ENCODE measurements around the gene PTPRS.

PTPRS gene

DNA sequence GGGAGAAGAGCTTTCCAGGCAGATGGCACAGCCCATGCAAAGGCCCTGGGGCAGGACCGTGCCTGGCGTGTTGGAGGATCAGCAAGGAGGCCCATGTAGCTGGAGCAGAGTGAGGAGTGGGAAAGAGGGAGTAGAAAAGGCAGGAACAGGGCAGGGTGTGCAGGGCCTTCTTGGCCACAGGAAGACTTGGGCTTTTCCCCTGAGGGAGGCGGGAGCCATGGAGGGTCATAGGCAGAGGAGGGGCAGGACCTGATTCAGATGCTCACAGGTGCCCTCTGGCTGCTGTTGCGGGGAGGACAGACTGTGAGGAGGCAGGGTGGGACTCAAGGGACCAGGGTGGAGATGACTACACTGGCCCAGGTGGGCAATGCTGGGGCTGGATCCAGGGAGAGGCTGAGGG is 13.8 kb upstream of the PTPRS start:
- DNase-seq, result no peak

- no peak for DNase-seq
Measured at GRCh38 chr19:5352229-5352763, 11.7 kb upstream of the PTPRS start.

GRCh38 chr19:5351731-5352228 is 11.2 kb upstream of the PTPRS start:
- DNase-seq, result no peak

GRCh38 chr19:5349041-5349440 is 8.4 kb upstream of the PTPRS start:
- no peak for DNase-seq

- no peak for DNase-seq
Measured at GRCh38 chr19:5345895-5346386, 5.3 kb upstream of the PTPRS start.

GRCh38 chr19:5343848-5344247 is 3.2 kb upstream of the PTPRS start:
- no peak for DNase-seq

GRCh38 chr19:5342573-5343201 is 2.1 kb upstream of the PTPRS start:
- no peak for DNase-seq

DNA sequence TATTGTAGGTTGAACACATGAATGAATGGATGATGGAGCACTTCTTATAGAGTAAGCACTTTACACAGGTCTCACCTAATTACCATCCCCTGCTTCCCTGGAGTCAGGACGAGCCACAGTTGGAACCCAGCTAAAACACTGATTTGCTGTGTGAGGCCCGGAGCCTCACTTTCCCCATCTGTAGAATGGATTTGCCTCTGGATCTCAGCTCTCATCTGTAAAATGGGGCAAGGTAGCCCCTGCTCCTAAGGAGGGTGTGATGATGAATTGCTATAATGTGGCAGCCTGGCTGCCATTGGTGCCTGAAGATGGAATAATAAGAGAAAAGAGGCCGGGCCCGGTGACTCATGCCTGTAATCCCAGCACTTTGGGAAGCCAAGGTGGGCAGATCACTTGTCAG is 1.4 kb upstream of the PTPRS start:
- no peak for DNase-seq

GRCh38 chr19:5341448-5341820 is 822 bp upstream of the PTPRS start:
- DNase-seq, result no peak

GRCh38 chr19:5339950-5340636 is 519 bp downstream of the PTPRS start:
- DNase-seq, result peak; percentile 51

- no peak for DNase-seq
Measured at GRCh38 chr19:5339198-5339949, 1.2 kb downstream of the PTPRS start.

- DNase-seq, result no peak
Measured at GRCh38 chr19:5338656-5339197, 1.9 kb downstream of the PTPRS start.

GRCh38 chr19:5337708-5338655 is 2.6 kb downstream of the PTPRS start:
- DNase-seq, result no peak

- no peak for DNase-seq
Measured at GRCh38 chr19:5337126-5337525, 3.5 kb downstream of the PTPRS start.

DNA sequence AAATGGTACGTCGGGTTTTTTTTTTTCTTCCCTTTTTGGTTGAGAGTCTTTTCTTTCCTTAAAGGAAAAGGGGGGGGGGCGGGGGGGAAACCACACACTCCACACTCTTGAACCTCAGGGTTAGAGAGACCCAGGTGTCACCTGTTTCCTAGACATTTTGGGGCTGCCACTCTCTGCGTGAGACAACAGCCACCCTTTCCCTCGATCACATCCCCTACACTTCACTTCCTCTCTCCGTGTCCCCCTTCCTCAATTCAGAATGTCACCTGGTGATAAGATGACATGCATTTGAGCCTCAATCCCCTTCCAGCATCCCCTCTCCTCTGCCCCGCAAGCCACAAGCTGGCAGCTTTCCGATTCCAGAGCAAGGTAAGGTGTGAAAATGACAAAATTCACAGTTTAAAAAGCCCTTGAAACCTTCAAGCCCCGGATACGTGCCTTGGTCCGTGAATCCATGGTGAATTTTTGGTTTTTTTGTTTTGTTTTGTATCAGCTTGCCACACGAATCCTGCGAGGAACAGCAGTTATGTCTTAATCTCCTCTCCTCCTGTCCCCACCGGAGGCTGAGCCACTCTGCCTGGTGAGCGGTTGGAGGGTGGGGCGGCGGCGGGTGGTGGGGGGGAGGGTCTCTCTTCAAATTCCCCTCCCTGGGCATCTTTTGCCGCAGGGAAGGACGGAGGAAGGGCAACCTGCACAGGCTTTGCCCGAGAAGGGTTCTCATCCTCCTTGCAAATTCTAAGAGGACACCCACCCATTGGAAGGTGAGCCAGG is 4.2 kb downstream of the PTPRS start:
- DNase-seq, result no peak

GRCh38 chr19:5335593-5335992 is 5.0 kb downstream of the PTPRS start:
- no peak for DNase-seq

GRCh38 chr19:5334824-5335500 is 5.7 kb downstream of the PTPRS start:
- DNase-seq, result no peak

DNA sequence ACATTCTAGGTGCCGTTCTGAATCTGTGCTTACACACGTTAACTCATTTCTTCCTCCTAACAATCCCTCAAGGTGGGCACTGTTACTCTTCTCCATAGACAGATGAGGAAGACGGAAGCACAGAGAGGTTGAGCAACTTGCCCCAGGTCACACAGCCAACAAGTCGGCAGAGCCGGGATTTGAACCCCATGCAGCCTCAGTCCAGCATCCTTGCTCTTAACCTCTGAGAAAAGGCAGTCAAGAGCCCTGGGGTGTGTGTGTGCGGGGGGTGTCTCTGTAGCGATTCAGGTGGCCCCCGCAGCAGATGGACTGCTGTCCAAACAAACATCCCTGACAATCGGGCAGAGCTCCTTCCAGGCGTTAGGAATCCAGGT is 6.3 kb downstream of the PTPRS start:
- no peak for DNase-seq

DNA sequence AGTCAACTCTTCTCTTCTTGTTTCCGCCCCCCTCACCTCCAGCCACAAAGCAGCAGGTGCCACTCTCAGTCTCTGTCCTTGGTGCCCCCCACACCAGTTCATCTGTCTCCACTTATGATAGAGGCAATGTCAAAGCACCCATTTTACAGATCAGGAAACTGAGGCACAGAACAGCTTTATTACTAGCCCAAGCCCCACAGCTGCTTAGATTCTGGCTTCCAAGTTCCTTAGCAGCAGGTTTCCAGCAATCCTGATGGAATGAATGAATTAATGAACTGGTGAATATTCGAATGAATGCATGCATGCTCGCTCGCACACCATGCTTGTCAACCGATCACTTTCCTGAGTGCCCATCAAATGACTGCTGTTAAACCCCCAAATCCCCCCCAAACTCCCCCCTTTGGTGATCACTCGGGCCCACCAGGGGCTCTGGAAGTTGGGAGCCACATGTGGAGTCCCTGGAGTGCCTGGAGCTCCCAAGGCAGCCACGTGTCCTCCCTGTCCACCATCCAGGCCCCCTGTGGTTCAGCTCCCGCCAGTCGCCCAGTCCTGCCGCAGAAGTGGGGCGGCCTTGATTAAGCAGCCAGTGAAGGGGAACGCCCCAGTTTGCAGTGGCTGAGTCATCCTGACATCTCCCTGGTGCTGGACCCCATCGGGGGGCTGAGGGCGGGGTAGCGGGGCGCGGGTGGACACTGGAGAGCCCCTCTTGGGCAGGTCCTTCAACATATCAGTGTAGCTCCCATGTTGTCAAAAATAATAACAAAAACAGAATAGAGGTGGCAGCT is 6.8 kb downstream of the PTPRS start:
- no peak for DNase-seq

DNA sequence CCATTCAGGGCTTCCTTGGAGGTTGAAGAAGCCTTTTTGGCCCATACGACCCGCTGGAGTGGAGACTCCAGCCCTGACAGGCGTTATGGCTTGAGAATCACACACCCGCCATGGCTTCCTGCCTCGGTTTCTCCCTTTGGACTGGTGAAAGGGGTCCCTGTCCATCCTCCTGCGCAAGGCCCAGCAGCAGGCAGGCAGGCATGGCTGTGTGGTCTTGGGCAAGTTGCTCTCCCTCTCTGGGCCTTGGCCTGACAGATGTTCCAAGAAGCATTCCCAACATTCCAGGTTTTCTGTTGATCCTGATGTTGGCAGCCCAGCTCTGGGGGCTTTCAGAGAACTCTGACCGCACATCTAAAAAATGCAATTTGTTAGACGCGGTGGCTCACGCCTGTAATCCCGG is 8.1 kb downstream of the PTPRS start:
- DNase-seq, result no peak
